GM18858 (cell line): ENCODE measurements around the gene DRC7.

Experiments
- ATAC-seq: cut with Tn5 transposase; IDR thresholded peaks from one replicate; pipeline ENCODE4 v1.9.1; 2021; ENCODE audit not compliant: unreplicated experiment

DRC7 gene

GRCh38 chr16:57749856-57750452 is 55.3 kb downstream of the DRC7 start:
- no peak for ATAC-seq

GRCh38 chr16:57750796-57751538 is 56.4 kb downstream of the DRC7 start:
- ATAC-seq: no peak

- ATAC-seq: no peak
These were observed 57.1 kb downstream of the DRC7 start for GRCh38 chr16:57751539-57752202.

DNA sequence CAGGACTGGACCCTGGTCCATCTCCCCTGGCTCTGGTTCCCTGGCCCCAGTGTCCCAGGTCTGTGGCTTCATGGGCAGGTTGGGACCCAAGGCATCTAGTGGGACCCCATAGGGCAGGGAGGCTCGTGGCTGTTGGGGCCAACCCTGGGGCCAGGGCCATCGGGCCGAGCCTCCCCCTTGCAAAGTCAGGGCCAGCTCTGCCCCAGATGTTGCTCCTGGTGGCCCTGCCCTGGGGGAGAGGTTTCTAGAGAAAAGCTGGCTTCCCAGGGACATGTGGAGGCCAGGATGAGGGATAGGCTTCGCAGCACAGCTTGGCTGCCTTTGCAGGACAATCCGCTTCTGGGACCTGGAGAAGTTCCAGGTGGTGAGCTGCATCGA is 57.6 kb downstream of the DRC7 start:
- no peak for ATAC-seq

DNA sequence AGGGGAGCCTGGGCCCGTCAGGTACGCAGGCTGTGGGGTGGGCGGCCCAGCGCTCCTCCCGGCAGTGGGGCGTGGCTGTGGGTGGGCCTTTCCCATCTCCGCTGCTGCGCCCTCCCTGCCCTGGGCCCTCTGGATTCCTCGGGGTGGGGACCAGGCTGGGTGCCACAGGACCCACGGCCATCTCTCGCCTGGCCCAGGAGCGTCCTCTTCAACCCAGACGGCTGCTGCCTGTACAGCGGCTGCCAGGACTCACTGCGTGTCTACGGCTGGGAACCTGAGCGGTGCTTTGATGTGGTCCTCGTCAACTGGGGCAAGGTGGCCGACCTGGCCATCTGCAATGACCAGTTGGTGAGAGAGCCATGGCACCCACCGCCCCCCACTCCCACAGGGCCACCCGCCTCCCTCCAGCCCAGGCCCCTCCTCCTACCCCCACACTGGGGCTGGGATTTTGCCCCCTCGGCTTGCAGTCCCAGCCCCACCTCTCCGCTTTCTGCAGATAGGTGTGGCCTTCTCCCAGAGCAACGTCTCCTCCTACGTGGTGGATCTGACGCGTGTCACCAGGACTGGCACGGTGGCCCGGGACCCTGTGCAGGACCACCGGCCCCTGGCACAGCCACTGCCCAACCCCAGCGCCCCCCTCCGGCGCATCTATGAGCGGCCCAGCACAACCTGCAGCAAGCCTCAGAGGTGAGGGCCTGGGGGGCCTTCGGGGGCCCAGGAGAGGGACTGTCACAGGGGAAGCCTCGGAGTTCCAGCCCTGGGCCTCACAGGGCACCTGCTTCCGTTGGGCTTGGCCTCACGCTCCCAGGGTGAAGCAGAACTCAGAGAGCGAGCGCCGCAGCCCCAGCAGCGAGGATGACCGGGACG is 58.2 kb downstream of the DRC7 start:
- ATAC-seq: no peak

DNA sequence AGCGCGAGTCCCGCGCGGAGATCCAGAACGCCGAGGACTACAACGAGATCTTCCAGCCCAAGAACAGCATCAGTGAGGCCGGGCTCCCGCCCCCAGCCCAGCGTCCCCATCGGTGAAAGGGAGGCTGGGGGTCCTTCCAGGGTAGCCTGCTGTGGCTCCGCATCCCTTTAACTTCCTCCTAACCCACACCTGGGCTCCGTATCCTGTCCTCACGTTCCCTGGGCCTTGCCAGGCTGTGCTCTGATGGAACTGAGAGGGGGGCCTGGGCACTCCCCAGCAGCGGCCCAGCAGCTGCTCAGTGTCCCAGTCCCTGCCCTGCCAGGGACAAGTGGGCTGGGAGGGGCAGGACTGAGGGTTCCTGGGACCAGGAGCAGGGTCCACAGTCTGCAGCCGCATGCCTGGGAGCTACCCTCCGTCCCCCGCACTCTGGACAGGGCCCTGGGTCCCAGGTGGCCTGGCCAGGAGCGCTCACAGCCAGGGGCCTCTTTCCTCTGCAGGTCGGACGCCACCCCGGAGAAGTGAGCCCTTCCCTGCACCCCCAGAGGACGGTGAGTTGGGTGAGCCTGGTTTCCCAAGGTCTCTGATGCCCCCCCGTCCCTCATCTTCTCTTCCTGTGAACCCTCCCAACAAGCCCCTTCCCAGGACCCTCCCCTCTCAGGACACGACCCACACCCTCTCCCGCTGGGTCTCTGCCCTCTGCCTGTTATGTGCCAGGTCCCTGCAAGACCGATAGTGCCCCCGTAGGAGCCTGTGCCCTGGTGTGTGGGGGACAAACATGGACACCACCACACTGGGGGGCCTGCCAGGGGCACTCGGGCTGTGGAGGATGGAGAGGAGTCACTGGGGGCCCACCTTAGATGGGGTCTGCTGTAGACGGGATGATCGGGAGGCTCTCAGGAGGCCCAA is 59.1 kb downstream of the DRC7 start:
- no peak for ATAC-seq

- ATAC-seq: no peak
These were observed 59.9 kb downstream of the DRC7 start for GRCh38 chr16:57754354-57755060.

DNA sequence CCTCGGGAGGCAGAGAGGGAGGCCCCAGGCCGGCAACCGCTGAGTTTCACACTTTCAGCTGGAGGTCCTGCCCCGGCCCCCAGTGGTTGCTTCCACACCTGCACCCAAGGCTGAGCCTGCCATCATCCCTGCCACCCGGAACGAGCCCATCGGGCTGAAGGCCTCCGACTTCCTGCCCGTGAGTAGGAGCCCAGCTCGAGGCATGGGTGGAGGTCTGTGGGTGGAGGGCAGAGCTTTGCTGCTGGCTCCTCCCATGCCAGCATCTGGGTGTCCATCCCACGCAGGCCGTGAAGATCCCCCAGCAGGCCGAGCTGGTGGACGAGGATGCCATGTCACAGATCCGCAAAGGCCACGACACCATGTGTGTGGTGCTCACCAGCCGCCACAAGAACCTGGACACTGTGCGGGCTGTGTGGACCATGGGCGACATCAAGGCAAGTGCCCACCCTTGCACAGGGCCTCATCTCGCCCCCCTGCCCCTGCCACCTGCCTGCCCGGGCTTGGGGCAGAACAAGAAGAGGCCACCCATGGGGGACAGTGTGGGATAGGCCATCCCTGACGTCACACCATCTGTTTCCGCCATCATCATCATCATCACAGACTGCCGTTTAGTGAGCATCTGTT is 60.6 kb downstream of the DRC7 start:
- ATAC-seq: no peak

- no peak for ATAC-seq
These were observed 61.3 kb downstream of the DRC7 start for GRCh38 chr16:57755726-57756423.

GRCh38 chr16:57756424-57757325 is 62.1 kb downstream of the DRC7 start:
- ATAC-seq: peak; percentile 9

GRCh38 chr16:57757326-57757786 is 62.8 kb downstream of the DRC7 start:
- ATAC-seq: peak; percentile 88

DNA sequence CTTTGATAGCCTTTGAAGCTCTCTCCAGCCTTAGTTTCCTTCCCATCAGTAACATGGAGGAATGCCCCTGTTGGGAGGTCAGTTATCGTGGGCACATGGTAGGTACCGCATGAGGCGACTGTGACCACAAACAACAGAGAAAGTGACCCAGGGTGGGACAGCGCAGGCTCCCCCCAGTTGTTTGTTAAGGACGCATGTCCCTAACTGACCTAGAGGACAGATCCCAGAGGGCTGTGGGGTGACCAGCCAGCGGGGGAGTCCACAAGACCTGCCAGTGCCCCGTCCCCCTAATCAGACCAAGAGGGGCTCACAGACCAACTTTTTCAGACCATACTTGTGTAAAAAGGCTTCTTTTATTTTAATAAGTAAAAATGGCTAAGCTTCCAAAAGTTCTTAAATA is 63.3 kb downstream of the DRC7 start:
- ATAC-seq: no peak

DNA sequence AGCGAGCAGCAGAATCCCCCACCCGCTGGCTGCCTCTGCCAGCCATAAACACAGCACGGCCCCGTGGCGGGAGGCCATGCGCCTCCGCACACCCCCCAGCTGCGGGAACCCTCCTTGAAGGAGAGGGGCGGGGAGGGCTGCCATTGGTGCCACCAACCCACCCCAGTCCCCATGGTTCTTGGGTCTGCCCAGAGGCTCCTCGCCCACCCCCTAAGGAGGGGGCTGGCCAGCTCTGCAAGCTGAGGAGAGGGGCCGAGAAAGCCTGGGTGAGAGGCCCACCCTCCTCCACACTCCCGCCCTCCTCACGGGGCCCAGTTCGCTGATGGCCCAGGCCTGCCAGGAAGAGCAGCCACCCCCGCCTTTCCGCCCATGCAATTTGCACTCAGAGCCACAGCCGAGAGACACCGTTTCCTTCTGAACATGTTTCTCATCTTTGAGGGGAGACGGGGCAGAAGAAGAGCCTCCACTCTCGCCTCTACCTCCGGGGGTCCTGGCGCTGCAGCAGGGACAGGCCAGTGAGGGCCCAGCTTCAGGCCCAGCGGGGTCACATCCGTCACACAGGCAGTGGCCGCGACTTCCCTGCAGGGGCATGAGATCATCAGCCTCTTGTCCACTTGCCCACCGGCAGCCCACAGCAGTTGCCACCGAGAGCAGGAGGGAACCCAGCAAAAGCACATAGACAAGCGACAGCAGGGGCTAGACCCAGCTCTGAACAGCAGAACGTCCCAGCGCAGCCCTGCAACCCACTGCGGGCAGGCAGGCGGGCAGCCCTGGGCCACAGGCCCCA is 63.9 kb downstream of the DRC7 start:
- ATAC-seq: no peak

- no peak for ATAC-seq
These were observed 64.5 kb downstream of the DRC7 start for GRCh38 chr16:57759131-57759530.

GRCh38 chr16:57759541-57760356 is 65.1 kb downstream of the DRC7 start:
- ATAC-seq: no peak
